HG02943 (cell line): ENCODE measurements around the gene POC1B.
"Not testable (repeated sequence)": the region's sequence is repeated elsewhere in the genome, so short reads cannot be mapped to it uniquely, and the experiment has no call there.

Source experiments
- ATAC-seq: cut with Tn5 transposase; IDR thresholded peaks from one replicate; pipeline ENCODE4 v1.9.1; 2021; ENCODE audit warnings: mild to moderate bottlenecking, low read depth, moderate library complexity; ENCODE audit not compliant: unreplicated experiment

POC1B gene

DNA sequence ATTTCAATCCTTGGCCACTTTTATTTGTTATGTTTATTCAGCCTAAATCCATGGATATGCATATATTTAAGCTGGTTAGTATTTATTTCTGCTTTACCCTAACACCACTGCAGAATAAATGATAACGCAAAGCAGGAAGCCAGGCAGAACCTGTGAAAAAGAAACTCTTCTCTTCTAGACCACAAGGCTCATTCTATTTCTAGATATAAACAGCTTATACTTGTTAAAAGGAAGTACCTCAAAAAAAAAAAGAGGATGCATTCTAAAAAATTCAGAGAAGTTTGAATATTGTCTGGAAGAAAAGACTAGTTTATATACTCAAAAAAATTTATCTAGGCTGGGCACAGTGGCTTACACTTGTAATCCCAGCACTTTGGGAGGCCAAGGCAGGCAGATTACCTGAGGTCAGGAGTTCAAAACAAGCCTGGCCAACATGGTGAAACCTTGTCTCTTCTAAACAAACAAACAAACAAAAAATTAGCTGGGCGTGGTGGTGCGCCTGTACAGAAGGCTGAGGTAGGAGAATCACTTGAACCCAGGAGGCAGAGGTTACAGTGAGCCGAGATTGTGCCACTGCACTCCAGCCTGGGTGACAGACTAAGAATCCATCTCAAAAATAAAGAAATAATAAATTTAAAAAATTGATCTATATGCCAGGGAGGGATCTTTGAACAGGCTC is 57.1 kb downstream of the POC1B start:
- peak; percentile 89 for ATAC-seq

GRCh38 chr12:89468017-89468416 is 57.8 kb downstream of the POC1B start:
- ATAC-seq: no peak

DNA sequence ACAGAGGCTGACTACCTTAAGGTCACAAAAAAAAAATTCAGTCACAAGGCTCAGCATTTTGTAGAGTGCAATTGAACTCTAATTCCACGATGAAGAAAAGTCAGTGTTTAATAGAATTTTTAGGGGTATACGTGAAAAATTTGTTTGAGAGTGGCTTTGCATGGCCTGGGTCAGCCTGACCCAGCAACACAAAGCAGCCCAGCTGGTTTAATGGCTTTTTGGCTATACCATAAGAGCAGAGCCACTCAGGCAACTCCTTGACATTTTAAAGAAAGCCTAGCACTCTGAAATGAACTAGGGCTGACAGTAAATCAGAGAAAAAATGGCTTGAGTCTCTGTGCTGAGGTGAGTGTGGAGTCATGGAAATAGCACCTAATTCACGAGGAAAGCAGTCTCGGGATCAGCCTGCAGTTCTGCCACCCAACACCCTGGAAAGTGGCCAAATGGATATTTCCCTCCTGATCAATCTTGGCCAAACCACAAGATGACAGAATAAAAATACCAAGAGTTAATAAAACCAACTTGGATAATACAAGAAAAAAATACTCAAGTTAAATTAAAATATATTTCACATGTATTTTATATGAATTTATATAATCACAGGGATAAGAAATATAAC is 60.8 kb downstream of the POC1B start:
- ATAC-seq: no peak

DNA sequence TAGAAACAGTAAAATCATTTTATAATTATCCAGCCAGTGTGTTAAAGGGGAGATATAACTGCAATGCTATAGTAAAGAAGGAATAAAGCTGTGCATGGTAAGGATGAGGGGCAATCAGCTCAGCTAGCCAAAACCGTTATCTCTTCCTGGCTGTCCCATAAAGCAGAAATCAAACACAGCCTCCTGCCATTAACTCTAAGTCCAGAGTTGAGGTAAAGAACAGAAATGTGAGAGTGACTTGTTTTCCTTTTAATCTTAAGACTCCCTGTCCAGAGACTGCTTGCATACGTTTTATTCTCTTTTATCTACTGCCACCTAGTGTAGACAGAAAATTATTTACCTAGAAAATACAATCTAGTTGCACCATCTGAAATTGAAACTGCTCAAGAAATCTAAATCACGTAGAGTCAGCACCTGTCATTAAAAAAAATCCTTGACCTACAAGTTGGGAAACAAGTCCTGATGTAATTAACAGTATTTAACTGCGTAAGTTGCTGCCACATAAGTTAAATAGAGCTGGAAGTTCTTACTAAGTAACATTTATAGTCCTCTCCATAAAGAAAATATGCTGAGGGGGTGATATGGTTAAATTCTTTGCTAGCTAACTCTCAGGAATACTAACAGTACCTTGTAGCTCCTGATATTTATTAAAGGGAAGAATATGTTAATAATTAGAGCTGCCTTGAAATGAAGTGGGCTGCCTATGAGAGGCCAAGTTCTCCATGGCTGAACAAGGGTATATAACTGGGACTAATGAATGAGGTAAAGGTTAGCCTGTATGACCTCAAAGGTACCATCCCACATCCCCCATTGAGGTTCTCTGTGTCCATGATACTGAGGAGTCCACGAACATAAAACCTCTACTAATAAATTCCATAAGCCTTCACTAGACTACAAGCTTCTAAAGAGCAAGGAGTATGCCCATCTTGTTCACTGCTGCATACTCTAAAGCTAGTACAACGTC is 63.9 kb downstream of the POC1B start:
- peak; percentile 93 for ATAC-seq

- ATAC-seq: no peak
Measured at GRCh38 chr12:89461190-89461589, 64.7 kb downstream of the POC1B start.

DNA sequence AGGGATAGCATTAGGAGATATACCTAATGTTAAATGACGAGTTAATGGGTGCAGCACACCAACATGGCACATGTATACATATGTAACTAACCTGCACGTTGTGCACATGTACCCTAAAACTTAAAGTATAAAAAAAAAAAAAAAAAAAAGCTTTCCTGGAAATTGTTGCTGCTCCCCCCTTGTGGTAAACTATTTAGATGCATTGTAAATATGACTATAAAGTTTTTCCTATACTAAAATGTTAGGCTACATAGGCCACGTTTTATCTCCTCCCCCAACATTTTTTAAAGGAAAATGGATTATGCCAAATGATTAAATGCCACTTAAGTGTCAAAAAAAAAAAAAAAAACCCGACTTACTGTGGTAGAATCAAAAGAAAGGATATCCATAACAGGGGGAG is 66.6 kb downstream of the POC1B start:
- ATAC-seq: not testable (repeated sequence)

DNA sequence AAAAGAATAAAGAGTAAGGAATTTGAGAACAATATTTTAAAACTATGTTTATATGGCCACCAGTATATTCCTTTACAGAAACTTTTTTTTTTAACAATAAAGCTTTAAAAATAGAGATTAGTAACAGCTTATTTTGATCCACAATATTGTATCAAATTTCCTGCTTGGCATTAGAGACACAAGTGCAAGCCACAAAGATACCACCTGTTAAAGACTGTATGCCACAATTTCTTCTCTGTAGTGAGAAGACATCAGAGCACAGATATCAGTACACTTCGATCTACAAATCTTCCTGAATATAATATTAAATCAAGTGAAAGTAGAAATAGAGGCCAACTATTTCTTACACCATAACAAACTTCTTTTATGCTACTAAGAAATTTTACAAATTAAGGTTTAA is 69.3 kb downstream of the POC1B start:
- ATAC-seq: no peak

DNA sequence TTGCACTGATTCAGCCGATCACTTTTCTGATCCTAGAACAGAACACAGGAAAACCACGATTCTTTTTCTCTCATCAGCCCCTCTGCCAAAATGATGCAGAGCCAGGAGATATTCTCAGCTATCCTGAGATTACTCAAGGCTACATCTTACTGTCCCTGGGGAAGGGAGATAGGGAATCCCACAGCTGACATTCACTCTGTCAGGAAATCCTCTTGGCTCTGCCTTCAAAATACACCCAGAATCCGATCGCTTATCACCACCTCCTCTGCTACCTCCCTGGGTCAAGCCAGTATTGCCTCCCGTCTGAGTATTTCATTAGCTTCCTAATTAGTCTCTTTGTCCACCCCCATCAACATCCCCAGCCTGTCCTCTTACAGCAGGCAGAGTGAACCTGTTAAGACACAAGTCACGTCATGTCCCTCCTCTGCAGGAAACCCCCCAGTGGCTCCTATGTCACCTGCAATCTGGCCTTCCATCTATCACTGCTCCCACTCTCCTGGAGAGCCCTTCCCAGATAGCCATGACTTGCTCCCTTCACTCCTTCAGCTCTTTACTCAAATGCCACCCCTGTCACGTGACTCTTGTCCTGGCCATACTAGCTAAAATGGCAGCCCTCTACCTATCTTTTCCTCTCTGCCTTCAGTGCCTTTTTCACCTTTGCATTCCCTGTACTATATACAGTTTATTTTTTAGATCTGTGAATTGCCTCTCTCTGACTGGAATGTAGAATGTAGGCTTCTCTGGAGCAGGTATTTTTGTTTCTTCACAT is 71.6 kb downstream of the POC1B start:
- ATAC-seq: no peak

GRCh38 chr12:89453121-89453978 is 72.5 kb downstream of the POC1B start:
- ATAC-seq: no peak

DNA sequence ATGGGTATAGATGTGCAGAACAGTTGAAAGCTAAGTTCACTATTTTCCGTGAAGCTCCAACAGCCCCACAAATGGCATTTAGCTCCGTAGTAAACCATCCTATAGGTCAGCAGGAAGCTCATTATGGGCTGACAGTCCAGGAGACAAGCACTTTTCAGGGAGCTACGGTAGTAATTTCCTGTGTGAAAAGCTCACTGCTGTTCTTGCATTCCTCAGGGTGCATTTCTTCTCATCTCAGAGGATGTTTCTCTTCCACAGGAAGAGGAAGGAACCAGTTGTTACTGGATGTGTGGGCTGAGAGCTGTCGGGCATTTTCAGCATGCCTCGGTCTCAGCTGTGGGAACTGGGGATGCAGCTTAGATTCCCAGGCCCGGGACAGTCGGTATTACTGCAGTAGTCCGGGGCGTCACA is 74.0 kb downstream of the POC1B start:
- ATAC-seq: no peak

GRCh38 chr12:89450907-89451306 is 74.9 kb downstream of the POC1B start:
- ATAC-seq: no peak

DNA sequence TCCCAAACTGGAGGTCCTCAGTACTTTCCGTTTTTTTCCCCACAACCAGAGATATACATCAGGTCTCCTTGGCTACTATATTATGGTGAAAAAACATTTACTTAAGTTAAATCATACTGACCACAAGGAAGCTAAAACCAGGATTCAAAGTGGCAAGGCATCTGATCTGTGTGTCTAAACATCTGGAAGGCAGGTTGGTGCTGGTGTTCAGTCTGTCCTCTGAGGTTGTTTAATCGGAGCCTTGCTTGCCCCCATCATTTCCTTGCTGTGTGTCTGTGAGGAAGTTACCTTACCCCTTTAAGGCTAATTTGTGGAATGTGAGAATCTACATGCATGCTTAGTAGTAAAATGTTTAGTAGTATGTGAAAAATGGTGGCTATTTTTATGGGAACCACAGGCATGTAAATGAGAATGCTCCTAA is 76.9 kb downstream of the POC1B start:
- ATAC-seq: no peak

DNA sequence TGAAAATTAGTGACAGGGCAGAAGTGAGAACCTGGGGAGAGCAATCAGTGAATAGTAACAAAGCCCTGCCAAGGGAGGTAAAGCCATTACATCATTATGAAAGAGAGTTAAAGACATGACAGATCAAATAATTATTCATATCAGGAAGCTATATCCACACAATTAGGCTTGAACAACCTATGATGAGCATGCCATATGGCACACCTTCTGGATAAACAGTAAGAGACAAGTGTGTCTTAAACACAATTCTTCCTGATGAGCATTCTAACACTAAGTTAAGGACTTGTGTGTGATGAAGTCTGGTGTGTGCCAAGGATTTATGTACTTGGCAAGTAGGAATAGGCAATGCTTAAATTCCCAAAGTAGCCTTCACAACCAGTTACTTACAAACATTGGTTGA is 77.3 kb downstream of the POC1B start:
- ATAC-seq: no peak

- no peak for ATAC-seq
Measured at GRCh38 chr12:89439941-89440340, 85.9 kb downstream of the POC1B start.

- ATAC-seq: no peak
Measured at GRCh38 chr12:89437231-89437630, 88.6 kb downstream of the POC1B start.

DNA sequence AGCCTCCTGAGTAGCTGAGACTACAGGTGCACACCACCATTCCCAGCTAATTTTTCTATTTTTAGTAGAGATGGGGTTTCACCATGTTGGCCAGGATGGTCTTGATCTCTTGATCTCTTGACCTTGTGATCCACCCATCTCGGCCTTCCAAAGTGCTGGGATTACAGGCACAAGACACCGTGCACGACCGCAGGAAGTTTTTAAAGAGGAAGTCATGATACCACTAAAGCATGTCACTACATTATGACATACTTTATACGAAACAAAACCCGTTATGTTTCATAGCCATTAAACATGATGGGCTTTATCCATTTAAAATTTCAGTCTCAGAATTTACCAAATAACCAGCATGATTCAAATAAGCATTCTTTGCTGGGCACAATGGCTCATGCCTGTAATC is 89.8 kb downstream of the POC1B start:
- no peak for ATAC-seq

GRCh38 chr12:89433634-89434033 is 92.2 kb downstream of the POC1B start:
- ATAC-seq: no peak

- no peak for ATAC-seq
Measured at GRCh38 chr12:89432396-89432795, 93.5 kb downstream of the POC1B start.

- no peak for ATAC-seq
Measured at GRCh38 chr12:89429528-89429927, 96.3 kb downstream of the POC1B start.
